Thyroid gland (tissue), 4 donors: ENCODE measurements around the gene CREB3. TPM values are rescaled to one million over a fixed set of nuclear protein-coding genes. Genes with fewer than 3 reads are reported as not detected.
A peak's percentile ranks its signal among the peaks of the same experiment; 100 is the strongest.

Source experiments
- DNase-seq, 2 donors: peaks; one replicate each; pipeline ENCODE4 v3.0.0-alpha.2; 2019
- H3K27ac ChIP-seq, 3 donors: fragments of 200-600 bp; sonication (generic); 1 replicate in 2 of 3; 2 replicates in 1 of 3; pipeline ENCODE4 v1.5.1; 2016 to 2019; ENCODE audit warnings: mild to moderate bottlenecking in 1 of 3, moderate library complexity in 1 of 3
- H3K27me3 ChIP-seq: fragments of 200-600 bp; sonication (generic); one replicate; pipeline ENCODE4 v1.5.1; 2019
- H3K36me3 ChIP-seq, 2 donors: fragments of 200-600 bp; sonication (generic); one replicate each; pipeline ENCODE4 v1.5.1; 2016 to 2019
- H3K4me1 ChIP-seq, 2 donors: fragments of 200-600 bp; sonication (generic); one replicate each; pipeline ENCODE4 v1.5.1; 2017 to 2019
- H3K4me3 ChIP-seq, 3 donors: fragments of 200-600 bp; sonication (generic); replicated peaks in 1 of 3; 1 replicate in 2 of 3; 2 replicates in 1 of 3; pipeline ENCODE4 v1.5.1; 2016; ENCODE audit warnings: mild to moderate bottlenecking in 1 of 3
- H3K9me3 ChIP-seq: fragments of 200-600 bp; sonication (generic); one replicate; pipeline ENCODE4 v1.5.1; 2017
- CTCF ChIP-seq, 6 experiments: fragments of 200-600 bp in 3 of 6; fragments of 450-650 bp in 3 of 6; sonication (generic) in 3 of 6; IDR thresholded peaks; one replicate each; pipeline ENCODE4 v1.5.1; 2016 to 2019; ENCODE audit warnings: antibody characterized with exemption in 6 of 6, mild to moderate bottlenecking in 2 of 6, inconsistent platforms in 1 of 6, moderate library complexity in 1 of 6
- POLR2A ChIP-seq, 2 donors: fragments of 450-650 bp; IDR thresholded peaks; one replicate each; pipeline ENCODE4 v1.6.1; 2017; ENCODE audit warnings: antibody characterized with exemption in 2 of 2, mild to moderate bottlenecking in 2 of 2, moderate library complexity in 1 of 2
- WGBS, 2 donors: methylation state at CpG; one replicate each; pipeline ENCODE4 v1.1.5; 2017; 5-methylcytosine and 5-hydroxymethylcytosine counted together
- intact Hi-C: fragments of 100-400 bp; cut with DNase I; formaldehyde crosslinking; loops from one replicate; pipeline ENCODE4 v1.15.1; 2023
- microRNA-seq: library from miRNA; unstranded; fragments of <30 nt; microRNA quantifications from one replicate; pipeline ENCODE4, GENCODE V29; 2016
- small RNA-seq: library from RNA; depleted of rRNA; stranded (forward); fragments of <200 nt; gene quantifications from one replicate; pipeline ENCODE3, GENCODE V24; 2016
- total RNA-seq, 4 donors: library from RNA; depleted of rRNA; stranded (reverse); fragments of >200 nt; gene quantifications; one replicate each; pipeline ENCODE4 v1.2.3, GENCODE V29; 2016

The CREB3 gene
- total RNA-seq, 4 donors from 2014 or later = 44.9 to 73.0 (median 51.3) TPM

- Histone ChIP-seq H3K36me3 (no peaks in the 10 kb centered on the region), H3K27me3 (no peaks in the 10 kb centered on the region), H3K4me1 (peaks cover 18% of the 10 kb centered on the region in 2 donors), H3K27ac (peak overlapping the region in 1 of 3 donors; percentile 32), H3K4me3 (no peak overlapping the region), H3K9me3 (no peaks in the 10 kb centered on the region)
- TF ChIP-seq CTCF (IDR thresholded peaks at IDR 0.05) (no peak), POLR2A (IDR thresholded peaks at IDR 0.05) (no peak)
- no peak for DNase-seq
- WGBS, 2 donors = 68 to 73% methylated on average over 7 of the region's 7 CpGs
- intact Hi-C loops = no loop called here
Measured at GRCh38 chr9:35774907-35775635, 42.6 kb downstream of the CREB3 start.

- WGBS, 2 donors = 68 to 74% methylated on average over 4 of the region's 4 CpGs
- Histone ChIP-seq H3K9me3 (no peaks in the 10 kb centered on the region), H3K27me3 (no peaks in the 10 kb centered on the region), H3K27ac (peak overlapping the region in 1 of 3 donors; percentile 32), H3K4me3 (no peak overlapping the region), H3K36me3 (no peaks in the 10 kb centered on the region), H3K4me1 (peaks cover 10 to 11% of the 10 kb centered on the region in 2 donors)
- TF ChIP-seq POLR2A (IDR thresholded peaks at IDR 0.05) (no peak), CTCF (IDR thresholded peaks at IDR 0.05) (no peak)
- no peak for DNase-seq
- intact Hi-C loops = no loop called here
Measured at GRCh38 chr9:35776018-35776417, 43.6 kb downstream of the CREB3 start.

- intact Hi-C loops = no loop called here
- no peaks in the 10 kb centered on the region for H3K27me3 ChIP-seq
- H3K4me1 ChIP-seq = no peaks in the 10 kb centered on the region
- H3K36me3 ChIP-seq = no peaks in the 10 kb centered on the region
- H3K27ac ChIP-seq = no peak overlapping the region
- H3K4me3 ChIP-seq = no peak overlapping the region
- TF ChIP-seq CTCF (IDR thresholded peaks at IDR 0.05) (no peak), POLR2A (IDR thresholded peaks at IDR 0.05) (no peak)
- no peaks in the 10 kb centered on the region for H3K9me3 ChIP-seq
- WGBS, 2 donors = 90 to 94% methylated on average over 3 of the region's 3 CpGs
- no peak for DNase-seq
Measured at GRCh38 chr9:35778496-35778895, 46.0 kb downstream of the CREB3 start.

- Histone ChIP-seq H3K4me3 (no peak overlapping the region), H3K4me1 (no peaks in the 10 kb centered on the region), H3K27ac (no peak overlapping the region), H3K36me3 (no peaks in the 10 kb centered on the region), H3K27me3 (no peaks in the 10 kb centered on the region), H3K9me3 (no peaks in the 10 kb centered on the region)
- intact Hi-C loops = no loop called here
- TF ChIP-seq POLR2A (IDR thresholded peaks at IDR 0.05) (no peak), CTCF (IDR thresholded peaks at IDR 0.05) (no peak)
- DNase-seq = no peak
- 78 to 82% methylated on average over 2 of the region's 2 CpGs for WGBS, 2 donors
Measured at GRCh38 chr9:35781066-35781465, 48.6 kb downstream of the CREB3 start.

GRCh38 chr9:35783418-35783817 lies 51.0 kb downstream of the CREB3 start:
- Histone ChIP-seq H3K4me1 (no peaks in the 10 kb centered on the region), H3K4me3 (no peak overlapping the region), H3K27me3 (no peaks in the 10 kb centered on the region), H3K36me3 (no peaks in the 10 kb centered on the region), H3K9me3 (no peaks in the 10 kb centered on the region), H3K27ac (no peak overlapping the region)
- no peak for DNase-seq
- TF ChIP-seq CTCF (IDR thresholded peaks at IDR 0.05) (no peak), POLR2A (IDR thresholded peaks at IDR 0.05) (no peak)
- intact Hi-C loops = no loop called here

Small RNA genes lying within 50 kb of the gene (microRNA-seq; reads per million reads assigned to microRNA genes)
- not detected for gene MIR6852
- not detected for gene MIR6853

Small RNA genes lying within 50 kb of the gene (small RNA-seq; reads per million reads assigned to genes)
- not detected for gene MIR6853

Other genes starting within 250 kb of the CREB3 start
- gene RUSC2, start 242.6 kb upstream of the CREB3 start, total RNA-seq = 10 to 100 TPM; 15.2 to 28.2 (median 26.4) TPM
- 10 to 100 TPM; 23.2 to 44.3 (median 37.6) TPM for gene TESK1, start 127.4 kb upstream of the CREB3 start, total RNA-seq
- 1 to 10 TPM; 1.8 to 5.8 (median 3.1) TPM for gene CD72, start 114.3 kb upstream of the CREB3 start, total RNA-seq
- 1 to 10 TPM in 2 of 4 donors, under 1 TPM in 2; 0.63 to 3.8 (median 0.95) TPM for gene SIT1, start 81.7 kb upstream of the CREB3 start, total RNA-seq
- over 10,000 TPM in 1 of 4 donors, 1,000 to 10,000 TPM in 3; 3,539 to 11,174 (median 6,303) TPM for gene RMRP, start 74.6 kb upstream of the CREB3 start, total RNA-seq
- gene CCDC107, start 74.4 kb upstream of the CREB3 start, total RNA-seq = 10 to 100 TPM; 21.0 to 40.9 (median 27.9) TPM
- gene ARHGEF39, start 67.5 kb upstream of the CREB3 start, total RNA-seq = under 1 TPM in 3 of 4 donors, not detected in 1; 0.27 to 0.45 (median 0.42) TPM
- gene CA9, start 58.7 kb upstream of the CREB3 start, total RNA-seq = not detected
- 10 to 100 TPM; 45.4 to 79.6 (median 72.2) TPM for gene TPM2, start 42.7 kb upstream of the CREB3 start, total RNA-seq
- gene TLN1, start 471 bp upstream of the CREB3 start, total RNA-seq = 100 to 1,000 TPM; 142 to 245 (median 184) TPM
- gene GBA2, start 16.6 kb downstream of the CREB3 start, total RNA-seq = 100 to 1,000 TPM in 2 of 4 donors, 10 to 100 TPM in 2; 71.4 to 111 (median 101) TPM
- gene RGP1, start 16.6 kb downstream of the CREB3 start, total RNA-seq = 10 to 100 TPM; 25.4 to 34.0 (median 30.2) TPM
- gene MSMP, start 21.6 kb downstream of the CREB3 start, total RNA-seq = under 1 TPM in 1 of 4 donors, not detected in 3; 0.67 TPM
- gene NPR2, start 58.9 kb downstream of the CREB3 start, total RNA-seq = 1 to 10 TPM; 5.1 to 9.3 (median 8.1) TPM
- gene SPAG8, start 79.6 kb downstream of the CREB3 start, total RNA-seq = 1 to 10 TPM; 4.7 to 7.1 (median 5.7) TPM
- gene HINT2, start 82.4 kb downstream of the CREB3 start, total RNA-seq = 10 to 100 TPM; 11.4 to 58.2 (median 50.6) TPM
- gene FAM221B, start 96.1 kb downstream of the CREB3 start, total RNA-seq = not detected
- gene TMEM8B, start 96.6 kb downstream of the CREB3 start, total RNA-seq = 10 to 100 TPM in 3 of 4 donors, 1 to 10 TPM in 1; 8.5 to 17.4 (median 15.8) TPM
- gene OR13J1, start 137.7 kb downstream of the CREB3 start, total RNA-seq = not detected
- 10 to 100 TPM in 1 of 4 donors, 1 to 10 TPM in 2, under 1 TPM in 1; 0.81 to 11.8 (median 3.3) TPM for gene HRCT1, start 173.5 kb downstream of the CREB3 start, total RNA-seq
- gene SPAAR, start 176.8 kb downstream of the CREB3 start, total RNA-seq = 1 to 10 TPM; 2.1 to 8.1 (median 3.6) TPM
- not detected for gene OR2S2, start 225.5 kb downstream of the CREB3 start, total RNA-seq